Measurements from ENCODE around the gene RAB9B. TPM values are rescaled to one million over a fixed set of nuclear protein-coding genes. Genes with fewer than 3 reads are reported as not detected.
"Not testable (repeated sequence)": the region's sequence is repeated elsewhere in the genome, so short reads cannot be mapped to it uniquely, and the experiment has no call there.

The RAB9B gene
- total RNA-seq, 1 donor, result 1.1 TPM

DNA sequence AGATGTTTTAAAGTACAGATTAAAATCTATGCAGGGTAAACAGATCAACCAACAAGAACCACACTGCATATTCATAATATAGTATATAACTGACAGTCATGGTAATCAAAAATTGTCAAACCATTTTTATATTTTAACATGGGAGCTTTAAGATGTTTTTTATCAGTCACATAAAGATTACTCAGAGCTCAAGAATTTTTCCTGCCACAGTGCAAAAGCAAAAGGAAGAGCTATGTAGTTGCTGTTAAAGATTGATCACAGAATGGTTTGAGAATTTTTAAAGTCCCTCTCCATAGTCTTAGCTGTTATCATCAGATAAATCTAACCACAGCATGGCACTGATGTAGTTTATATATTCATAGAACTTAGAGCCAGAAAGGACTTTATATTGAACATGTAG lies 8.5 kb downstream of the RAB9B start:
- Histone ChIP-seq H3K4me2 (ENCODE audit: insufficient read depth, low read length) (no peak overlapping the region), H3K27me3 (ENCODE audit: insufficient read depth, low read length) (peaks cover 9% of the 10 kb centered on the region), H3K4me1 (ENCODE audit: insufficient read depth, low read length) (peaks cover 4% of the 10 kb centered on the region), H3K4me3 (ENCODE audit: insufficient read depth, low read length) (no peak overlapping the region), H2AFZ (ENCODE audit: low read length) (no peak overlapping the region), H3K79me2 (ENCODE audit: insufficient read depth, low read length) (no peaks in the 10 kb centered on the region), H3K9me3 (ENCODE audit: low read depth, low read length) (no peaks in the 10 kb centered on the region), H4K20me1 (ENCODE audit: insufficient read depth, low read length) (no peaks in the 10 kb centered on the region), H3K36me3 (ENCODE audit: insufficient read depth, low read length) (no peaks in the 10 kb centered on the region), H3K27ac (ENCODE audit: low read depth, low read length) (no peak overlapping the region)
- DNase-seq (ENCODE audit: insufficient read length, low spot score, missing footprints), result peak; percentile 67
- TF ChIP-seq, protein P1, sequence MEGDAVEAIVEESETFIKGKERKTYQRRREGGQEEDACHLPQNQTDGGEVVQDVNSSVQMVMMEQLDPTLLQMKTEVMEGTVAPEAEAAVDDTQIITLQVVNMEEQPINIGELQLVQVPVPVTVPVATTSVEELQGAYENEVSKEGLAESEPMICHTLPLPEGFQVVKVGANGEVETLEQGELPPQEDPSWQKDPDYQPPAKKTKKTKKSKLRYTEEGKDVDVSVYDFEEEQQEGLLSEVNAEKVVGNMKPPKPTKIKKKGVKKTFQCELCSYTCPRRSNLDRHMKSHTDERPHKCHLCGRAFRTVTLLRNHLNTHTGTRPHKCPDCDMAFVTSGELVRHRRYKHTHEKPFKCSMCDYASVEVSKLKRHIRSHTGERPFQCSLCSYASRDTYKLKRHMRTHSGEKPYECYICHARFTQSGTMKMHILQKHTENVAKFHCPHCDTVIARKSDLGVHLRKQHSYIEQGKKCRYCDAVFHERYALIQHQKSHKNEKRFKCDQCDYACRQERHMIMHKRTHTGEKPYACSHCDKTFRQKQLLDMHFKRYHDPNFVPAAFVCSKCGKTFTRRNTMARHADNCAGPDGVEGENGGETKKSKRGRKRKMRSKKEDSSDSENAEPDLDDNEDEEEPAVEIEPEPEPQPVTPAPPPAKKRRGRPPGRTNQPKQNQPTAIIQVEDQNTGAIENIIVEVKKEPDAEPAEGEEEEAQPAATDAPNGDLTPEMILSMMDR (IDR thresholded peaks at IDR 0.05; ENCODE audit: extremely low read depth, low read depth, low read length), result no peak

DNA sequence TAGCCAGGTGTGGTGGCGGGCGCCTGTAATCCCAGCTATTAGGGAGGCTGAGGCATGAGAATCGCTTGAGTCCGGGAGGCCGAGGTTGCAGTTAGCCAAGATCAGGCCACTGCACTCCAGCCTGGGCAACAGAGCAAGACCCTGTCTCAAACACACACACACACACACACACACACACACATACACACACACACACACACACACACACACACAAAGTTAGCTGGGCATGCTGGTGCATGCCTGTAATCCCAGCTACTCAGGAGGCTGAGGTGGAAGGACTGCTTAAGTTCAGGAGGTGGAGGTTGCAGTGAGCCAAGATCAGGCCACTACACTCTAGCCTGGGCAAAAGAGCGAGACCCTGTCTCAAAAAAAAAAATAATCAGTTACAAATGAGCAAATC lies 11.3 kb downstream of the RAB9B start:
- H3K36me3 ChIP-seq (ENCODE audit: insufficient read depth, low read length); H3K4me2 ChIP-seq (ENCODE audit: insufficient read depth, low read length); H4K20me1 ChIP-seq (ENCODE audit: insufficient read depth, low read length); H3K4me3 ChIP-seq (ENCODE audit: insufficient read depth, low read length); H3K79me2 ChIP-seq (ENCODE audit: insufficient read depth, low read length); DNase-seq (ENCODE audit: insufficient read length, low spot score, missing footprints); H2AFZ ChIP-seq (ENCODE audit: low read length); H3K9me3 ChIP-seq (ENCODE audit: low read depth, low read length); H3K4me1 ChIP-seq (ENCODE audit: insufficient read depth, low read length); H3K27me3 ChIP-seq (ENCODE audit: insufficient read depth, low read length); H3K27ac ChIP-seq (ENCODE audit: low read depth, low read length): not testable (repeated sequence)

DNA sequence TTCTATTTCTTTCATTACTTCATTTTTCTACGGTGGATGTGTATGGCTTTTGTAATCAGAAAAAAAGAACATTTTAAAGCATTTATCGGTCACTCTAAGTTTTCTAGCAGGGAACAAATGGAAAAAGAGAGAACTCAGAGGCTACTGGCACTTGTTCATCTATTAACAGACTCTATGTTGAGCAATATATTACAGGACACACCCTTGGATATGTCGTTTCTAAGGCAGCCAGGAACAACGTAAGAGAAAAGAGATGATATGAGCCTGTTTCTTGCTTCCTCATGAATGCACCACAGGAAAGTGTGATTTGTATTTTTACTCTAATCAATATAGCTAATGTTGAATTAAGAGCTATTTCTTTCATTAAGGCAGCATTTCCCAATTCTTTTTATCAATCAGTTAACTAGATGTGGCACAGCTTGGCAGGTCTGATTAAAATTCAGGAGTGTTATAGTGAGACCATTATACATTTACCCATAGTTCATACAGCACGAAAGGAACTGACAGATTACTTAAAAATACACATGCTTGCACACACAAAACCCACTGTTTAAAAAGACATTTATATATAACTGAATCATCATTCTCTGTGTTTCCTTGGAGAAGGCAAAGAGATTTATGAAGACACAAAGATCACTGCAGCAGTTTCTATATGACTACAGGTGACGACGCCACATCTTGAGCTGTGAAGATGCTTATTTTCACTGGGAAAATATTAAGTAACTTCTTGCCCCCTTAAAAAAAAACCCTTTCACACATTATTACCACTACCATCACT lies 13.0 kb downstream of the RAB9B start:
- Histone ChIP-seq H2AFZ (ENCODE audit: low read length) (no peak overlapping the region), H3K27me3 (ENCODE audit: insufficient read depth, low read length) (peaks cover 3% of the 10 kb centered on the region), H4K20me1 (ENCODE audit: insufficient read depth, low read length) (no peaks in the 10 kb centered on the region), H3K79me2 (ENCODE audit: insufficient read depth, low read length) (no peaks in the 10 kb centered on the region), H3K36me3 (ENCODE audit: insufficient read depth, low read length) (no peaks in the 10 kb centered on the region), H3K4me1 (ENCODE audit: insufficient read depth, low read length) (peaks cover 3% of the 10 kb centered on the region), H3K4me2 (ENCODE audit: insufficient read depth, low read length) (no peak overlapping the region), H3K9me3 (ENCODE audit: low read depth, low read length) (no peaks in the 10 kb centered on the region), H3K27ac (ENCODE audit: low read depth, low read length) (no peak overlapping the region), H3K4me3 (ENCODE audit: insufficient read depth, low read length) (no peak overlapping the region)
- DNase-seq (ENCODE audit: insufficient read length, low spot score, missing footprints), result no peak
- TF ChIP-seq, protein P1 (IDR thresholded peaks at IDR 0.05; ENCODE audit: extremely low read depth, low read depth, low read length), result no peak

DNA sequence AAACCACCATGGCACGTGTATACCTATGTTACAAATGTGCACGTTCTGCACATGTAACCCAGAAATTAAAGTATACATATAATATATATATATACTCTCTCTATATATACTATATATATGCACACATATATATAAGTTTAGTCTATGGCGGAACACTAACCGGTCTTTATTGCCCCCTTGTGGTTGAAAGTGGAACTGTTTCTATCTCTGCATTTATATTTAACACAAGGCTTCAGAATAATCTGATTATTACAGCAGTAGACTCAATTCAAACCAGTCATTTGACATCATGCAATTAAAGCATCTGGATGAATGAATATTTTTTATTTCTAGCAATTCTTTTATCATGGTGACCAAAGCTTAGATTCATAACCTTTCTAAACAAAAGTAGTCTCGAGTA lies 14.6 kb downstream of the RAB9B start:
- no peak overlapping the region for H3K4me3 ChIP-seq (ENCODE audit: insufficient read depth, low read length)
- H3K36me3 ChIP-seq (ENCODE audit: insufficient read depth, low read length), result no peaks in the 10 kb centered on the region
- H3K27me3 ChIP-seq (ENCODE audit: insufficient read depth, low read length), result peaks cover 3% of the 10 kb centered on the region
- no peak overlapping the region for H2AFZ ChIP-seq (ENCODE audit: low read length)
- H3K27ac ChIP-seq (ENCODE audit: low read depth, low read length), result no peak overlapping the region
- DNase-seq (ENCODE audit: insufficient read length, low spot score, missing footprints), result no peak
- no peaks in the 10 kb centered on the region for H4K20me1 ChIP-seq (ENCODE audit: insufficient read depth, low read length)
- TF ChIP-seq, protein P1 (IDR thresholded peaks at IDR 0.05; ENCODE audit: extremely low read depth, low read depth, low read length), result peak; percentile 67
- H3K9me3 ChIP-seq (ENCODE audit: low read depth, low read length), result no peaks in the 10 kb centered on the region
- H3K79me2 ChIP-seq (ENCODE audit: insufficient read depth, low read length), result no peaks in the 10 kb centered on the region
- H3K4me1 ChIP-seq (ENCODE audit: insufficient read depth, low read length), result no peaks in the 10 kb centered on the region
- no peak overlapping the region for H3K4me2 ChIP-seq (ENCODE audit: insufficient read depth, low read length)

DNA sequence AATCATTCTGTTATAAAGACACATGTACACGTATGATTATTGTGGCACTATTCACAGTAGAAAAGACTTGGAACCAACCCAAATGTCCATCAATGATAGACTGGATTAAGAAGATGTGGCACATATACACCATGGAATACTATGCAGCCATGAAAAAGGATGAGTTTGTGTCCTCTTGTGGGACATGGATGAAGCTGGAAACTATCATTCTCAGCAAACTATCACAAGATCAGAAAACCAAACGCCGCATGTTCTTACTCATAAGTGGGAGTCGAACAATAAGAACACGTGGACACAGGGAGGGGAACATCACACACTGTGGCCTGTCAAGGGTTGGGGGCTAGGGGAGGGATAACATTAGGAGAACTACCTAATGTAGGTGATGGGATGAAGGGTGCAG lies 15.0 kb downstream of the RAB9B start:
- H3K79me2 ChIP-seq (ENCODE audit: insufficient read depth, low read length); H3K4me3 ChIP-seq (ENCODE audit: insufficient read depth, low read length); H3K4me1 ChIP-seq (ENCODE audit: insufficient read depth, low read length); H3K9me3 ChIP-seq (ENCODE audit: low read depth, low read length); H3K36me3 ChIP-seq (ENCODE audit: insufficient read depth, low read length); H2AFZ ChIP-seq (ENCODE audit: low read length); DNase-seq (ENCODE audit: insufficient read length, low spot score, missing footprints); H3K4me2 ChIP-seq (ENCODE audit: insufficient read depth, low read length); H4K20me1 ChIP-seq (ENCODE audit: insufficient read depth, low read length); H3K27me3 ChIP-seq (ENCODE audit: insufficient read depth, low read length); H3K27ac ChIP-seq (ENCODE audit: low read depth, low read length): not testable (repeated sequence)
